Thyroid gland (tissue), 4 donors: ENCODE results near the gene STK4.

Experiments used
- POLR2A ChIP-seq, 2 donors: fragments of 450-650 bp; IDR thresholded peaks; one replicate each; pipeline ENCODE4 v1.6.1; 2017; ENCODE audit warnings: antibody characterized with exemption in 2 of 2, mild to moderate bottlenecking in 2 of 2, moderate library complexity in 1 of 2
- TF ChIP-seq, protein P1 (sequence below), 6 experiments: fragments of 200-600 bp in 3 of 6; fragments of 450-650 bp in 3 of 6; sonication (generic) in 3 of 6; IDR thresholded peaks; one replicate each; pipeline ENCODE4 v1.5.1; 2016 to 2019; ENCODE audit warnings: antibody characterized with exemption in 6 of 6, mild to moderate bottlenecking in 2 of 6, inconsistent platforms in 1 of 6, moderate library complexity in 1 of 6

DNA sequence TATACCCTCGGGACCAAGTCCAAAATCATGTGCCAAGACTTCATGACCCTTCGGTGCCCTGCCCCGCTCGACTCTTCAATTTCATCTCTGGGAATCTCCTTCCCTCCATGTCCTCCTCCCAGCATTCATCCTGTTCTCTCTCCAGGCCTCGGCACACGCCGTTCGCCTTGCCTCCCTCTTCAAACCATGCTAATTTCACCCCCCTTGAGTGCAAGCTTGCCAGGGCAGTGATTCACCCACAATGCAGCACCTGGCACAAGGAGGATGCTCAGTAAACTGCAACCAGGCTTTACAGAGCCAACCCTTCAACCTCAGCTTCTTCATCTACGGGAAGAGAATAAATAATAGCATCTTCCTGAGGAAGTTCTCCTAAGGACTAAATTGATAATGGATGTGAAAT lies 130.5 kb downstream of the STK4 start:
- TF ChIP-seq, protein P1, sequence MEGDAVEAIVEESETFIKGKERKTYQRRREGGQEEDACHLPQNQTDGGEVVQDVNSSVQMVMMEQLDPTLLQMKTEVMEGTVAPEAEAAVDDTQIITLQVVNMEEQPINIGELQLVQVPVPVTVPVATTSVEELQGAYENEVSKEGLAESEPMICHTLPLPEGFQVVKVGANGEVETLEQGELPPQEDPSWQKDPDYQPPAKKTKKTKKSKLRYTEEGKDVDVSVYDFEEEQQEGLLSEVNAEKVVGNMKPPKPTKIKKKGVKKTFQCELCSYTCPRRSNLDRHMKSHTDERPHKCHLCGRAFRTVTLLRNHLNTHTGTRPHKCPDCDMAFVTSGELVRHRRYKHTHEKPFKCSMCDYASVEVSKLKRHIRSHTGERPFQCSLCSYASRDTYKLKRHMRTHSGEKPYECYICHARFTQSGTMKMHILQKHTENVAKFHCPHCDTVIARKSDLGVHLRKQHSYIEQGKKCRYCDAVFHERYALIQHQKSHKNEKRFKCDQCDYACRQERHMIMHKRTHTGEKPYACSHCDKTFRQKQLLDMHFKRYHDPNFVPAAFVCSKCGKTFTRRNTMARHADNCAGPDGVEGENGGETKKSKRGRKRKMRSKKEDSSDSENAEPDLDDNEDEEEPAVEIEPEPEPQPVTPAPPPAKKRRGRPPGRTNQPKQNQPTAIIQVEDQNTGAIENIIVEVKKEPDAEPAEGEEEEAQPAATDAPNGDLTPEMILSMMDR (IDR thresholded peaks at IDR 0.05): no peak
- no peak for TF ChIP-seq POLR2A (IDR thresholded peaks at IDR 0.05)
